Cardiac septum (tissue), 1 donor: Measurements from ENCODE around the gene MAN2C1. TPM values are rescaled to one million over a fixed set of nuclear protein-coding genes. Genes with fewer than 3 reads are reported as not detected.
A peak's percentile ranks its signal among the peaks of the same experiment; 100 is the strongest.
"Not testable (repeated sequence)": the region's sequence is repeated elsewhere in the genome, so short reads cannot be mapped to it uniquely, and the experiment has no call there.

Experiments used
- DNase-seq: peaks from one replicate; pipeline ENCODE4 v3.0.0-alpha.2; 2020; ENCODE audit warnings: low spot score
- intact Hi-C: fragments of 100-400 bp; cut with DNase I; formaldehyde crosslinking; loops from one replicate; pipeline ENCODE4 v1.14.0; 2022
- microRNA-seq: library from miRNA; unstranded; fragments of <30 nt; microRNA quantifications from one replicate; pipeline ENCODE4 v1.2.0, GENCODE V29; 2020
- total RNA-seq: library from RNA; stranded (reverse); fragmentation: NEBNext Ultra II Directional; extraction: Animal tissue kit (Norgen Biotek cat#: 25700); gene quantifications from one replicate; pipeline ENCODE4 v1.2.1, GENCODE V29; 2021
- donor health status: DM: no; HTN: no; CAD: no.

Gene MAN2C1
- total RNA-seq, 1 donor from 2014 or later = 153 TPM

DNA sequence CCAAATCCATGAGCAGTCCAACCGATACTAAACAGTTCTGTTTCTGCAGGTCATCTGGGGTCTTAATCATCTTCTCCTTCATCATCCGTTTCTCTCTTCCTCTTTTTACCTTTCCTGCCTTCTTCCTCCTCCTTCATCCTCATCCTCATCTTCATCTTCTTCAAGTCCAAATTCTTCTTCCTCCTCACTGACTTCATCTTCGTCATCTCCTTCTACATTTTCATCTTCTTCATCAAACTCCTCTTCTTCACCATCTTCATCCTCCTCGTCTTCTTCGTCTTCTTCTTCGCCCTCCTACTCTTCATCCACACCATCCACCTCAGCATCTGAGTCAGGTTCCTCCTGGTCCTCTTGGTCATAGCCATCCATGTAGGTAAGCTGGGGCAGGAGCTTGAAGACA is 46.7 kb downstream of the MAN2C1 start:
- intact Hi-C loops = loop anchor here (10.0 kb wide), 1 partner anchor 107 kb away; no protein-coding TSS in a partner anchor
- no peak for DNase-seq

GRCh38 chr15:75319231-75319897 is 49.0 kb downstream of the MAN2C1 start:
- intact Hi-C loops, DNase-seq: not testable (repeated sequence)

DNA sequence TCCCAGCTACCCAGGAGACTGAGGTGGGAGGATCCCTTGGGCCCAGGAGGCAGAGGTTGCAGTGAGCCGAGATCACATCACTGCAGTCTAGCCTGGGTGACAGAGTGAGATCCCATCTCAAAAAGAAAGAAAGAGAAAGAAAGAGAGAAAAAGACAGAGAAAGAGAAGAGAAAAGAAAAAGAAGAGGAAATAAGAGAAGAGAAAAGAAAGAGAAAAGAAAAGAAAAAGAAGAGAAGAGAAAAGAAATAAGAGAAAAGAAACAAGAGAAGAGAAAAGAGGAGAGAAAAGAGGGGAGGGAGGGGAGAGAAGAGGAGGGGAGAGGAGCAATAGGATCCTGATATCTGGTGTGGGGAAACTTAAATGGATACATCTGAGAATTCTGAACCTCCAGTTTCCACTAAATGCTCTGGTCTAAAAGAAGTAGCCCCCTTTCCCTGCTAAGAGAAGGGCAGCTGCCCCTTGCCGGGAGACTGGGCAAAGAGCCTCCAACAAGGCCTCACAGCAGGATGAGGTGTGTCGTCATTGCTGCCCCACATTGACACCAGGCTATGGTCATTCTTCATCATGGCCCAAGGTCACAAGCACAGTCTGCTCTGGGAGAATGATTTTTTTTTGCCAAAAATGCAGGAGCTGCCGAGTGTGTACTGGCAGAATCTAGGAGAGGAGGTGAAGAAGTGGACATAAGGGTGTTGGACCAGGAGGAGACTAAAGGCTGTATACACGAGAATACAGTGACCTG is 53.7 kb downstream of the MAN2C1 start:
- intact Hi-C loops = no loop called here
- peak; percentile 10 for DNase-seq

DNA sequence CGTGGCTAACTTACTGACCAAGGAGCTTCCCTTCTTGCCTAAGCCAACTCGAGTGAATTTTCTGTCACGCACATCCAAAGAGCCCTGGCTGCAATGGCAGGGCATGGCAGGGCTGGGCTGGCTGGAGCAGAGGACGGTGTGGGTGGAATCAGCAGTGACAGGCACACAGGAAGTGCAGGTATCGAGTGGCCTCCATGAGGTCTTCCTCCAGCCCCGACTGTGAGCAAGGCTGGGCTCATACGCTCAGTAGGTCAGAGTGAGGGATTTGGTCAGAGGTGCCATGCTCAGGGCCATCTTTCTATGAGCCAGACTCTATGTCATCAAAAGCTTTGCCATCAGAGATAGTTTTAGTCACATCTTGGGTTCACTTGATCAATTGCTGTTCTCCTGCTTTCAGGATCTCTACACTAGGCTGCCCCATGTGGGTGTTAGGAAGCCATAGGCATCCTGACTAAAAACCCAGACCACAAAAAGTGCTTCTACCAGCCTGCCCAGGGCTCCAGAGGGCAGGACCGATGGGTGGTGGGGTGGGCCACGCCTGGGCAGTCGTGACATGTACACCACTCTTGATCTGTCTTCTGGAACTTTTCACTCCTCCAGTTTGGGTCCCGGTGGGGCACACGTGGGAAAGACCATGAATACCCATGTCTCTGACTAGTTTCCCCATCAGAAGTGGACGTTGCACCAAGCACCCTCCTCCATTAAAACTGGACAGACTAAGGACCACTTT is 55.1 kb downstream of the MAN2C1 start:
- intact Hi-C loops = no loop called here
- no peak for DNase-seq

DNA sequence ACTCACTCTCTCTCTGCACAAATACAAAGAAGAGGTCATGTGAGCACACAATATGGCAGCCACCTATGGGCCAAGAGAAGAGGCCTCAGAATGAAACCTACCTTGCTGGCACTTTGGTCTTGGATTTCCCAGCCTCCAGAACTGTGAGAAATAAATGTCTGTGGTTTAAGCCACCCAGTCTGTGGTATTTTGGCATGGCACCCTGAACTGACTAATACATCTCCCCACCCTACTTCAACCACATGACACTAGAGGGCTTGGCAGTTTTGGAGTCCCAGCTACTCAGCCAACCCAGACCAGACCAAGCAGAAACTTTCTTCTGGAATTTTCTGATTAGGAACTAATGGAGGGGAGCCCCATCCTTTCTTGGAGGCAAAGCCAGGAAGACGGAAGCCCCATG is 55.9 kb downstream of the MAN2C1 start:
- DNase-seq, intact Hi-C loops: not testable (repeated sequence)

GRCh38 chr15:75309711-75310110 is 58.7 kb downstream of the MAN2C1 start:
- DNase-seq = no peak
- intact Hi-C loops = loop anchor here (10.0 kb wide), 1 partner anchor 285 kb away; the partner anchor contains the start of gene PPCDC

DNA sequence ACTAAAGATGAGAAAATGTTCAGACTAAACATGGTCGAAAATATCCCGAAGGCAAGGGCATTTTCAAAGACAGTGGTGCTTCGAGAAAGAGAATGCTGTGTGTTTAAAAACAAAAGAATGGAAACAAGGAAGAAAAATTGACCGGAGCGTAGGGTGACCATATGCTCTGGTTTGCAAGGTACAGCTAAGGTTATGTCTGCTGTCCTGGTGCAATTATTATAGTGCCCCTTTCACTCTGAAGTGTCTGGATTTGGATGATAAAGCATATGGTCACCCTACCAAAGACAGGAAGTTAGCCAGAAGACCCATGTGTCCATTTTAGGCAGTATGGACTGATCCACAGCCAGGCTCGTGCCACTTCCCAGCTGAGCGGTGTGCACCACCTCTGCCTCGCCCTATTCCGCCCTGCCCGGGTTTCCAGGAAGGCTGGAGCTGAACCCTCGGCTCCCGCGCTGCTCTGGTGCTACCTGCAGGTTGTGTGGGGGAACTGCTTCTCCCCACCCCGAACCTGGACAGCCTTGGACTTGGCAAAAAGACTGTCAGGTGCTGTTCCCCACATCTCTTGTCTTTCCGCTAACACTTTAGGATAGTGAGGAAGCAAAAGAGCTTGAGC is 60.5 kb downstream of the MAN2C1 start:
- no peak for DNase-seq

GRCh38 chr15:75306188-75306587 is 62.2 kb downstream of the MAN2C1 start:
- intact Hi-C loops = loop anchor here (10.0 kb wide), 1 partner anchor 281 kb away; the partner anchor contains the start of gene PPCDC
- DNase-seq = no peak

More for the DNA sequence above, 60.5 kb downstream of the MAN2C1 start:
- intact Hi-C loops = loop anchor here (10.0 kb wide), 1 partner anchor 283 kb away; the partner anchor contains the start of gene PPCDC

Small RNA genes within 50 kb of the gene (microRNA-seq; reads per million reads assigned to microRNA genes)
- gene MIR631 = not detected

Other genes with a start within 250 kb of the MAN2C1 start
- gene C15orf39, start 166.7 kb downstream of the MAN2C1 start, total RNA-seq = 12.9 TPM
- gene GOLGA6C, start 110.3 kb downstream of the MAN2C1 start, total RNA-seq = not detected
- not detected for gene GOLGA6D, start 85.8 kb downstream of the MAN2C1 start, total RNA-seq
- gene COMMD4, start 32.5 kb downstream of the MAN2C1 start, total RNA-seq = 35.5 TPM
- 10.9 TPM for gene NEIL1, start 21.6 kb downstream of the MAN2C1 start, total RNA-seq
- 30.6 TPM for gene SIN3A, start 83.1 kb upstream of the MAN2C1 start, total RNA-seq
- 8.8 TPM for gene PTPN9, start 210.7 kb upstream of the MAN2C1 start, total RNA-seq